HepG2 (cell line): Measurements from ENCODE around the gene STX10. TPM values are rescaled to one million over a fixed set of nuclear protein-coding genes. Genes with fewer than 3 reads are reported as not detected.

Experiments
- AHR ChIP-seq: IDR thresholded peaks from 2 replicates; pipeline ENCODE4 v1.6.1; 2018; ENCODE audit warnings: missing genetic modification reagents, missing compliant biosample characterization
- ATM ChIP-seq: fragments of 450-650 bp; IDR thresholded peaks from 2 replicates; pipeline ENCODE4 v1.7.1; 2017; ENCODE audit warnings: mild to moderate bottlenecking, borderline replicate concordance
- CCAR2 ChIP-seq: fragments of 200-400 bp; formaldehyde crosslinking; optimal IDR thresholded peaks from 2 replicates; pipeline ENCODE3; 2018; ENCODE audit warnings: low read depth, mild to moderate bottlenecking, low read length, moderate library complexity
- HOXA7 ChIP-seq: sonication (generic); formaldehyde crosslinking; IDR thresholded peaks from 2 replicates; pipeline ENCODE4 v1.8.1; 2022; ENCODE audit warnings: mild to moderate bottlenecking, missing genetic modification reagents, moderate library complexity
- NAIF1 ChIP-seq: sonication (generic); formaldehyde crosslinking; IDR thresholded peaks from 2 replicates; pipeline ENCODE4 v1.5.0; 2020; ENCODE audit warnings: mild to moderate bottlenecking, missing genetic modification reagents, borderline replicate concordance
- RBAK ChIP-seq: sonication (generic); formaldehyde crosslinking; IDR thresholded peaks from 2 replicates; pipeline ENCODE4 v1.5.1; 2020; ENCODE audit warnings: mild to moderate bottlenecking, missing genetic modification reagents
- RFX1 ChIP-seq: fragments of 450-650 bp; IDR thresholded peaks from 2 replicates; pipeline ENCODE4 v1.6.1; 2017
- SCMH1 ChIP-seq: sonication (generic); formaldehyde crosslinking; IDR thresholded peaks from 2 replicates; pipeline ENCODE4 v1.9.0; 2021; ENCODE audit warnings: missing genetic modification reagents, mild to moderate bottlenecking, borderline replicate concordance
- SP140L ChIP-seq: sonication (generic); formaldehyde crosslinking; IDR thresholded peaks from 2 replicates; pipeline ENCODE4 v1.4.0; 2020; ENCODE audit warnings: missing genetic modification reagents, borderline replicate concordance
- SPEN ChIP-seq: sonication (generic); formaldehyde crosslinking; IDR thresholded peaks from 2 replicates; pipeline ENCODE4 v1.5.1; 2020; ENCODE audit warnings: low read depth, mild to moderate bottlenecking, missing genetic modification reagents
- TBX3 ChIP-seq: fragments of 450-650 bp; IDR thresholded peaks from 2 replicates; pipeline ENCODE4 v1.6.1; 2017; ENCODE audit warnings: antibody characterized with exemption, mild to moderate bottlenecking, inconsistent platforms, borderline replicate concordance
- TCF7 ChIP-seq: sonication (generic); IDR thresholded peaks from 2 replicates; pipeline ENCODE4 v1.6.1; 2016; ENCODE audit warnings: antibody characterized with exemption, low read depth
- ZBTB21 ChIP-seq: sonication (generic); formaldehyde crosslinking; IDR thresholded peaks from 2 replicates; pipeline ENCODE4 v1.4.0; 2020; ENCODE audit warnings: missing genetic modification reagents
- ZBTB7B ChIP-seq: sonication (generic); formaldehyde crosslinking; IDR thresholded peaks from 2 replicates; pipeline ENCODE4 v1.4.0; 2020; ENCODE audit warnings: missing genetic modification reagents
- ZC3H4 ChIP-seq: sonication (generic); formaldehyde crosslinking; IDR thresholded peaks from 2 replicates; pipeline ENCODE4 v1.4.0; 2020; ENCODE audit warnings: missing genetic modification reagents, borderline replicate concordance
- ZIK1 ChIP-seq: sonication (generic); formaldehyde crosslinking; IDR thresholded peaks from 2 replicates; pipeline ENCODE4 v1.5.0; 2020; ENCODE audit warnings: mild to moderate bottlenecking, low read depth, missing genetic modification reagents, borderline replicate concordance
- ZKSCAN5 ChIP-seq: sonication (generic); formaldehyde crosslinking; IDR thresholded peaks from 2 replicates; pipeline ENCODE4 v1.5.1; 2020; ENCODE audit warnings: mild to moderate bottlenecking, missing genetic modification reagents
- ZNF12 ChIP-seq: sonication (generic); formaldehyde crosslinking; IDR thresholded peaks from 2 replicates; pipeline ENCODE4 v1.5.0; 2020; ENCODE audit warnings: missing genetic modification reagents
- ZNF282 ChIP-seq: fragments of 450-650 bp; IDR thresholded peaks from 2 replicates; pipeline ENCODE4 v1.6.1; 2018; ENCODE audit not compliant: partially characterized antibody
- ZNF335 ChIP-seq: sonication (generic); formaldehyde crosslinking; IDR thresholded peaks from 2 replicates; pipeline ENCODE4 v1.4.0; 2020; ENCODE audit warnings: missing genetic modification reagents
- ZNF547 ChIP-seq: sonication (generic); formaldehyde crosslinking; IDR thresholded peaks from 2 replicates; pipeline ENCODE4 v1.5.1; 2020; ENCODE audit warnings: mild to moderate bottlenecking, missing genetic modification reagents
- ZNF775 ChIP-seq: sonication (generic); formaldehyde crosslinking; IDR thresholded peaks from 2 replicates; pipeline ENCODE4 v1.4.0; 2020; ENCODE audit warnings: missing genetic modification reagents, mild to moderate bottlenecking, moderate library complexity, borderline replicate concordance
- polyA plus RNA-seq, 8 experiments: library from polyadenylated mRNA; depleted of rRNA in 3 of 8; stranded (reverse) in 7 of 8; unstranded in 1 of 8; fragments of >200 nt; fragmentation: Illumina TruSeq in 4 of 8; extraction: Trizol in 4 of 8; gene quantifications; 2 replicates each; pipeline versions ENCODE4 v1.2.1 to v1.2.3, GENCODE V29; 2011 to 2016; ENCODE audit warnings: low read depth in 4 of 8, missing spikeins in 1 of 8, mixed read lengths in 1 of 8; ENCODE audit not compliant: insufficient read depth in 1 of 8
- total RNA-seq, 5 experiments: library from RNA; depleted of rRNA; stranded (reverse); fragments of >200 nt; fragmentation: Illumina TruSeq; extraction: Trizol; gene quantifications; 2 replicates each; pipeline ENCODE4 v1.2.3, GENCODE V29; 2016; ENCODE audit warnings: low read depth in 1 of 5
- TF ChIP-seq, protein P1 (sequence below): fragments of 450-650 bp; IDR thresholded peaks from 2 replicates; pipeline ENCODE4 v1.6.1; 2016
- TF ChIP-seq, protein P2 (sequence below): sonication (generic); formaldehyde crosslinking; IDR thresholded peaks from 2 replicates; pipeline ENCODE4 v1.4.0; 2020; ENCODE audit warnings: missing genetic modification reagents; ENCODE audit errors: not compliant biosample characterization
- TF ChIP-seq, protein P3 (sequence below): sonication (generic); formaldehyde crosslinking; IDR thresholded peaks from 2 replicates; pipeline ENCODE4 v1.4.0; 2020; ENCODE audit warnings: missing genetic modification reagents
- TF ChIP-seq, protein P4 (sequence below): fragments of 450-650 bp; IDR thresholded peaks from 2 replicates; pipeline ENCODE4 v1.6.1; 2017; ENCODE audit warnings: mild to moderate bottlenecking

Gene STX10
- total and polyA plus RNA-seq, 2 of the 13 experiments (the other 11 are each of a cell fraction or from before 2014, with no cell fraction given), result 47.9 to 66.4 TPM

DNA sequence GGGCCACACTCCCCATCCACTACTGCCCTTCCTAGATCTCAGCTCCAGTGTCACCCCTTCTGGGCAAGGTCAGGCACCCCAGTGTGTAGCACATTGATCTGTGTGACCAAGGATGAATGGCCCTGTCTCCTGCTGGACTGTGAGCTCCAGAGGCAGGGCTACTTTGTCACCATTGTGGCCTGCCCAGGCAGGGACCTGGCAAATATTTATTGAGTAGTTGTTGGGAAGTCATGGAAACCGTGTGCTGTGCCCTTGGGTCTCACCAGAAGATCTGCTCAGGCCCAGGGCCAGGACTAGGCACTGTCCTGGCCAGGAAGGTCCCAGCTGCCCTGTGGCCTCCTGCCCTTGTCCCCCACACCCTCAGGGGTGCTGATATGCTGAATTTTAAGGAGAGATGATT, 21.6 kb downstream of the STX10 start (continued):
- no peak for TF ChIP-seq SCMH1
- no peak for TF ChIP-seq RBAK (CRISPR knock-in tag)
- no peak for TF ChIP-seq ZNF775 (CRISPR knock-in tag)
- TF ChIP-seq ZC3H4 (CRISPR knock-in tag), result no peak
- TF ChIP-seq NAIF1, result no peak
- no peak for TF ChIP-seq HOXA7 (CRISPR knock-in tag)
- no peak for TF ChIP-seq ZIK1
- TF ChIP-seq ATM, result no peak
- TF ChIP-seq RFX1, result peak; percentile 83
- TF ChIP-seq ZNF12, result no peak
- no peak for TF ChIP-seq CCAR2
- TF ChIP-seq, protein P1, sequence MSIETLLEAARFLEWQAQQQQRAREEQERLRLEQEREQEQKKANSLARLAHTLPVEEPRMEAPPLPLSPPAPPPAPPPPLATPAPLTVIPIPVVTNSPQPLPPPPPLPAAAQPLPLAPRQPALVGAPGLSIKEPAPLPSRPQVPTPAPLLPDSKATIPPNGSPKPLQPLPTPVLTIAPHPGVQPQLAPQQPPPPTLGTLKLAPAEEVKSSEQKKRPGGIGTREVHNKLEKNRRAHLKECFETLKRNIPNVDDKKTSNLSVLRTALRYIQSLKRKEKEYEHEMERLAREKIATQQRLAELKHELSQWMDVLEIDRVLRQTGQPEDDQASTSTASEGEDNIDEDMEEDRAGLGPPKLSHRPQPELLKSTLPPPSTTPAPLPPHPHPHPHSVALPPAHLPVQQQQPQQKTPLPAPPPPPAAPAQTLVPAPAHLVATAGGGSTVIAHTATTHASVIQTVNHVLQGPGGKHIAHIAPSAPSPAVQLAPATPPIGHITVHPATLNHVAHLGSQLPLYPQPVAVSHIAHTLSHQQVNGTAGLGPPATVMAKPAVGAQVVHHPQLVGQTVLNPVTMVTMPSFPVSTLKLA, result no peak
- TF ChIP-seq ZNF335 (CRISPR knock-in tag), result no peak
- TF ChIP-seq, protein P2, sequence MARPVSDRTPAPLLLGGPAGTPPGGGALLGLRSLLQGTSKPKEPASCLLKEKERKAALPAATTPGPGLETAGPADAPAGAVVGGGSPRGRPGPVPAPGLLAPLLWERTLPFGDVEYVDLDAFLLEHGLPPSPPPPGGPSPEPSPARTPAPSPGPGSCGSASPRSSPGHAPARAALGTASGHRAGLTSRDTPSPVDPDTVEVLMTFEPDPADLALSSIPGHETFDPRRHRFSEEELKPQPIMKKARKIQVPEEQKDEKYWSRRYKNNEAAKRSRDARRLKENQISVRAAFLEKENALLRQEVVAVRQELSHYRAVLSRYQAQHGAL, result no peak
- TF ChIP-seq ZBTB21 (CRISPR knock-in tag), result no peak
- TF ChIP-seq ZBTB7B (CRISPR knock-in tag), result no peak
- TF ChIP-seq SP140L (CRISPR knock-in tag), result no peak
- TF ChIP-seq, protein P3, sequence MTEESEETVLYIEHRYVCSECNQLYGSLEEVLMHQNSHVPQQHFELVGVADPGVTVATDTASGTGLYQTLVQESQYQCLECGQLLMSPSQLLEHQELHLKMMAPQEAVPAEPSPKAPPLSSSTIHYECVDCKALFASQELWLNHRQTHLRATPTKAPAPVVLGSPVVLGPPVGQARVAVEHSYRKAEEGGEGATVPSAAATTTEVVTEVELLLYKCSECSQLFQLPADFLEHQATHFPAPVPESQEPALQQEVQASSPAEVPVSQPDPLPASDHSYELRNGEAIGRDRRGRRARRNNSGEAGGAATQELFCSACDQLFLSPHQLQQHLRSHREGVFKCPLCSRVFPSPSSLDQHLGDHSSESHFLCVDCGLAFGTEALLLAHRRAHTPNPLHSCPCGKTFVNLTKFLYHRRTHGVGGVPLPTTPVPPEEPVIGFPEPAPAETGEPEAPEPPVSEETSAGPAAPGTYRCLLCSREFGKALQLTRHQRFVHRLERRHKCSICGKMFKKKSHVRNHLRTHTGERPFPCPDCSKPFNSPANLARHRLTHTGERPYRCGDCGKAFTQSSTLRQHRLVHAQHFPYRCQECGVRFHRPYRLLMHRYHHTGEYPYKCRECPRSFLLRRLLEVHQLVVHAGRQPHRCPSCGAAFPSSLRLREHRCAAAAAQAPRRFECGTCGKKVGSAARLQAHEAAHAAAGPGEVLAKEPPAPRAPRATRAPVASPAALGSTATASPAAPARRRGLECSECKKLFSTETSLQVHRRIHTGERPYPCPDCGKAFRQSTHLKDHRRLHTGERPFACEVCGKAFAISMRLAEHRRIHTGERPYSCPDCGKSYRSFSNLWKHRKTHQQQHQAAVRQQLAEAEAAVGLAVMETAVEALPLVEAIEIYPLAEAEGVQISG, result peak; percentile 48; the same call in 1 of the 2 replicates
- no peak for TF ChIP-seq ZNF547 (CRISPR knock-in tag)
- peak; percentile 68; the same call in 1 of the 2 replicates for TF ChIP-seq TBX3
- no peak for TF ChIP-seq TCF7
- TF ChIP-seq SPEN (CRISPR knock-in tag), result peak; percentile 74
- no peak for TF ChIP-seq ZNF282
- TF ChIP-seq, protein P4, sequence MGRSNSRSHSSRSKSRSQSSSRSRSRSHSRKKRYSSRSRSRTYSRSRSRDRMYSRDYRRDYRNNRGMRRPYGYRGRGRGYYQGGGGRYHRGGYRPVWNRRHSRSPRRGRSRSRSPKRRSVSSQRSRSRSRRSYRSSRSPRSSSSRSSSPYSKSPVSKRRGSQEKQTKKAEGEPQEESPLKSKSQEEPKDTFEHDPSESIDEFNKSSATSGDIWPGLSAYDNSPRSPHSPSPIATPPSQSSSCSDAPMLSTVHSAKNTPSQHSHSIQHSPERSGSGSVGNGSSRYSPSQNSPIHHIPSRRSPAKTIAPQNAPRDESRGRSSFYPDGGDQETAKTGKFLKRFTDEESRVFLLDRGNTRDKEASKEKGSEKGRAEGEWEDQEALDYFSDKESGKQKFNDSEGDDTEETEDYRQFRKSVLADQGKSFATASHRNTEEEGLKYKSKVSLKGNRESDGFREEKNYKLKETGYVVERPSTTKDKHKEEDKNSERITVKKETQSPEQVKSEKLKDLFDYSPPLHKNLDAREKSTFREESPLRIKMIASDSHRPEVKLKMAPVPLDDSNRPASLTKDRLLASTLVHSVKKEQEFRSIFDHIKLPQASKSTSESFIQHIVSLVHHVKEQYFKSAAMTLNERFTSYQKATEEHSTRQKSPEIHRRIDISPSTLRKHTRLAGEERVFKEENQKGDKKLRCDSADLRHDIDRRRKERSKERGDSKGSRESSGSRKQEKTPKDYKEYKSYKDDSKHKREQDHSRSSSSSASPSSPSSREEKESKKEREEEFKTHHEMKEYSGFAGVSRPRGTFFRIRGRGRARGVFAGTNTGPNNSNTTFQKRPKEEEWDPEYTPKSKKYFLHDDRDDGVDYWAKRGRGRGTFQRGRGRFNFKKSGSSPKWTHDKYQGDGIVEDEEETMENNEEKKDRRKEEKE, result no peak
- TF ChIP-seq ZKSCAN5, result no peak
- TF ChIP-seq AHR (CRISPR knock-in tag), result no peak
